Glomerular visceral epithelial cell (primary cell): ENCODE measurements around the gene VGF.

Source experiments
- DNase-seq: peaks from one replicate; pipeline ENCODE4 v3.0.0-alpha.2; 2016; ENCODE audit errors: extremely low spot score

Gene VGF

DNA sequence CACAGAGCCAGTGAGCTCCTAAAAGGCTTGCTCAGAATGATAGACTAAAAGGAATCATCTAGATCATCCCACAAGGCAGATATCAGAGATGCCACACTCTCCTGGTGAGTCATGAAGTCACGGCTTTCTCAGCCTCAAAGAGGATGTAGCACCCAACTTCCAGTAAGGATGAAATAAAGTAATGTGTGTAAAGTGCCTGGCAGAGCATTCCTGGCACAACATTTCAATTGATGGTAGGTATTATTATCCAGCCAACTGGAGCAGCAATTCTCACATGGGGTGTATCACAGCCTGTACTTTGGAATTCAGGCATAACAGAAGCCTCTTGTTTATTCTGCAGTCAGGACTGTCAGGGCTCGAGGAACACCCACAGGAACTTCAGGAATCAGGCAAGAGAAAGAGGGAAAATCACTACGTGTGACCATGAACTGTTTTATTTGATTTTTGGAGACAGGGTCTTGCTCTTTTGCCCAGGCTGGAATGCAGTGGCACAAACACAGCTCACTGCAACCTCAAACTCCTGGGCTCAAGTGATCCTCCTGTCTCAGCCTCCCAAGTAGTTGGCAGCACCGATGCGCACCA lies 20.0 kb upstream of the VGF start:
- DNase-seq: peak; percentile 54

DNA sequence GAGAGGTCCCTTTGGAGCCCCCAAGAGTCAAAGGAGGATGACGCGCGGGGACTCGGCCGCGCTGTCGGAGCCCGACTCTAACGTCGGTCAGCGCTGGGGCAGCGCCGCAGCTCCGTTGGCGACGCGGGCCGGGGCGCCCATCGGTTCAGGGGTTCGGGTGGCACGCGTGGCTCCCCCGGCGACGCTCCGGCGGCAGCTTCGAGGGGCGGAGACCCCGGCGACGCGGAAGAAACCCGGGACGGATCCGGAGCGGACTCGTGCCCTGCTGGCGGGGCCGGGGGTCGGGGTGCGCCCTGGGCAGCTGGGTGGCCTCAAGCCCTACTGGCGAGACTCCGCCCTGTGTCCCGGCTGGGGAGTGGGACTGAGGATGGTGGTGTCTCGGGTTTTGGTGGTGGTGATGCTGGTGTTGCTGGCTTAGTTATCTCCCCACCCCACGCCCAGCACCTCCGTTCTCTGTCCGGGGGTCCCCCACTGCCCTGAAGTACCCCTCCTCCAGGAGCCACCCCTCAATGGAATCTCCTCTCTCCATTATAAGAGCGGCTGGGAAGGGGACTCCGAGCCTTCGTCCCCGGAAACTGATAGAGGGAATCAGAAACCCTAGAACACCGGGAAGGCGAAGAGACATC lies 14.9 kb upstream of the VGF start, which contains the start of gene NAT16:
NAT16 (minus strand) TSS at position 164 of the 626 bp plus-strand sequence. CDS start 5,486 bp downstream, outside the sequence.
- no peak for DNase-seq

DNA sequence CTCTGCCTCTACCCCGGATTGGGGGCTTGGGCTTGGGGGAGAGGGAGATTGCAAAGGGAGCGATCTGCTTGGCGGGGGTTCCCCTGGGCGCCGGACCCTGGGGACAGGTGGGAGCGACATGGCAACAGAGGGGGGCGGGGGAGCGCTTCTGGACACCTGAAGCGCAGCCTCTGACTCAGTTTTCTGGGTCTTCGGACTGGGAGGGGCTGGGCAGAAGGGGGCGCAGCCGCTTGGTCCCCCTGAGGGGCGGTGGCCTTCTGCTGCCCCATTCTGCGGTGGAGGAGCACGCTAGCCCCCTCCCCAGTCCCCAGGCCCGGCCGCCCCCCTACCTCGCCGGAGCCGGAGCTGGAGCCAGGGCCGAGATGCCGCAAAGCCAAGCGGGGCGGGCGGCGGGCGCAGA lies 14.3 kb upstream of the VGF start:
- DNase-seq: no peak

DNA sequence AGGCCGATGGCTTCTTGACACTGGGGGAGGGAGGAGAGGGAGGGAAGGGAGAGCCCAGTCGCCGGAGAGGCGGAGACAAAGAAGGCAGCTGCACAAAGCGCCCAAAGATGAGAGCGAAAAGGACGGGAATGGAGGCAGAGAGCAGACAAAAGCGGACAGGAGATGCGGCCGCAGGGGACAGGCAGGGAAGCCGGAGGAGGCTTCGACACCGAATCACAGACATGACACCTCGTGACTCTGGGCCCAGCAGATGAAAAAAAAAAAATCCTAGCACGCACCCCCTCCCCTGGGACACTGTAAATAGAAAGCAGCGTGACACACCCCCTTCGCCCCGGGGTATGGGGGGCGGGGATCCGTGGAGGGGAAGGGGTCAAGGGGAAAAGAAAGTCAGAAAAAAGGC lies 13.7 kb upstream of the VGF start:
- DNase-seq: no peak

DNA sequence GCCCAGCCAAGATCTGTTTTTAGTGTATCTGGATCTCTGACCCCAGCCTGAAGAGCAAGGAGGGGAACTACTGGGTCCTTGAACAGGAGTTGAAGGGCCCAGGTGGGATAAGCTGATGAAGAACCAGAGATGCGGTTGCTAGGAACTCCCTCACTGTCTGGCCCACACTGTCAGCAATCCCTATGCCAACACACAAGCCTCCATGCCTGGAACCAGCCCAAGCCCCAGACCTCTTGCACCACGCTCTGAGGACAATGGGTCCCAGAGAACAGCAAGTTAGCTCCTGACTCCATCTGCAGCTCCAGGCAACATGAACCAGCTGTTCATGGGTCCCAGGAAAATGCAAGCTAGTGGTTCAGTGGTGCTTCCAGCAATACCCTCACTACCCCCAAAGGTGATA lies 12.3 kb upstream of the VGF start:
- no peak for DNase-seq

DNA sequence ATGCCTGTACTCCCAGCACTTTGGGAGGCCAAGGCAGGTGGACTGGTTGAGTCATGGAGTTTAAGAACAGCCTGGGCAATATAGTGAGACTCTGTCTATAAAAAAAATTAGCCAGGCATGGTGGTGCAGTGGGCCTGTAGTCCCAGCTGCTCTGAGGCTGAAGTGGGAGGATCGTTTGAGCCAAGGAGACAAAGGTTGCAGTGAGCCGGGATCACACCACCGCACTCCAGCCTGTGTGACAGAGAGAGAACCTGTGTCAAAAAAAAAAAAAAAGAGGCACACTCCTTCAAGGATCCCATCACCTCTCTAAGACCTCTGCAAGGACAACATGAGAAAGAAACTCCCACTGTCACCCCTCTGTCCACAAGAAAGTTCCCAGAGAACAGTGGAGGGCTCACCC lies 10.3 kb upstream of the VGF start:
- no peak for DNase-seq

DNA sequence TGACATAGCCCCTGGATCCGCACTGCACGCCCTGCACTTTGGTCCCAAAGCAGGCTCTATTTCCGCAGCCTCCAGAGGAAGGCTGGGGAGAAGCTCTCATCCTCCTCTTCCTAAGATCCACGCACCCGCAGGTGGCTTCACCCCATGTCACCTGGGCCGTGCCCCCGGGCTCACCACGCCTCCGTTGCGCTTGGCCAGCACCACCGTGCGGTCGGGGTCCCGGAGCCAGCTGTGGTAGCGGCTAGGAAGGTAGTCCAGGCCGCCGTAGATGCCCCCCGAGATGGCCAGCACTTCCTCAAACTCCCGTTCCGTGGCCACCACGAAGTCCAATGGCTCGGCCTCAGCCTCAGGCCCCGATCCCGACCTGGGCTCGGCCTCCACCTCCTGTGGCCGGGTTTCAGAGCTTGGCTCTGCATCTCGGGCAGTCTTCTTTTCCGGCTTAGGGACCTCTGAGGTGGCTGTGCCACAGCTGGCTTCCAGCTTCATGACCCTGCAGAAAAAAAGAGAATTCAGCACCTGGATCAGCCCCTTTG lies 9.0 kb upstream of the VGF start:
- DNase-seq: no peak

DNA sequence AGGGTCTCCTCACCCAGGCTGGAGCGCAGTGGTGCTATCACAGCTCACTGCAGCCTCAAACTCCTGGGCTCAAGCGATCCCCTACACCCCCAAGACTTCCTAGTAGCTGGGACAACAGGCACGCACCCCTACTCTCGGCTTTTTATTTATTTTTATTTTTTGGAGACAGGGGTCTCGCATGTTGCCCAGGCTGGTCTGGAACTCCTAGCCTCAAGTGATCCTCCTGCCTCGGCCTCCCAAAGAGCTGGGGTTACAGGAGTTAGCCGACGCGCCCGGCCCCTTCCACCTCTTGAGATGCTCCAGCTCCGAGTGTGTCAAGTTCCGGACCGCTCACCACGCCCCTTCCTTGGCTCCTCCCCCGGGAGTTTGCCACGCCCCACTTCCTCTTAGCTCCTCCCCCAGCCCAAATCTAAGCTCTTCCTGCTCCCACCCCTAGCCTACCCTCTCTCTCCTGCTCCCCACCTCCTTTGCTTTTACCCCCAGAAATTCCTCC lies 8.4 kb upstream of the VGF start:
- peak; percentile 56 for DNase-seq

DNA sequence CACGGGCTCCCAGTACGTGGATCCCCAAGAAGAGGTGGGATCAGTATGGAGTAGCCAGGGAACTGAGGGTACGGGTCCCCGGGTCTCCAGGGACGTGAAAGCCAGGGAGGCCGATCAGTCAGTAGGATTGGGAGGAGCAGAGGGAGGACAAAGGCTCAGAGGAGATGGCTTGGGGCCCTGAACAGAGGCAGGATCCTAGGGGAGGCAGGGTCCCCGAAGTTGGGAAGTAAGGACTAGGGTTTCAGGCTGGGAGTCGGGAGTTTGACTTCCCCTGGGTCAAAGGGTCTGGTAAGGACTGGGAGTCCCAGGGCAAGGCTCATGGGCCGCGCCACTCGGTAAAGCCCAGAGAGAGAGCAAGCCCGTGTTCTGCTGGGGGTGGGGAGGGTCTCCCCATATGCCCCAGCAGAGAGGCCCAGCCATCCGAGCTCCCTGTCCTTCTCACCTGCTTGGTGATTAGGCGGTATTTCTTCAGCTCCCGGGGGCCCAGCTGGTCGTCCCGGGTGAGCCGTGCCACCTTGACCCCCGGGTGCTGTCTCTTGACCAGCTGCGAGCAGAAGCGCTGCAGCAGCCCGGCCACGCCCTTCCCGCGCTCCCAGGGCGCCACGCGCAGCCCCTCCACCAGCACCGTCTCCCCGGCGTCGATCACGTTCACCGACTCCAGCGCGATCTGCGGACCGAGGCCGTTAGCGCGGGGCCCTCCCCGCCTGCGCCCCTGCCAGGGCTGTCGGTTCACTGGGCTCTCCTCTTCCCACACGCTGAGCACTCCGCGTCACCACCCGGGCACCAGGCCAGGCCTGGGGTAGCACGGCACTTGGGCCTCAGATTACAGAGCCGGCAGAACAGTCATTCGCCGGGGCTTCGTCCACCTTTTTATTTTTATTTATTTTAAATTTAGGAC lies 7.7 kb upstream of the VGF start:
- peak; percentile 81 for DNase-seq

DNA sequence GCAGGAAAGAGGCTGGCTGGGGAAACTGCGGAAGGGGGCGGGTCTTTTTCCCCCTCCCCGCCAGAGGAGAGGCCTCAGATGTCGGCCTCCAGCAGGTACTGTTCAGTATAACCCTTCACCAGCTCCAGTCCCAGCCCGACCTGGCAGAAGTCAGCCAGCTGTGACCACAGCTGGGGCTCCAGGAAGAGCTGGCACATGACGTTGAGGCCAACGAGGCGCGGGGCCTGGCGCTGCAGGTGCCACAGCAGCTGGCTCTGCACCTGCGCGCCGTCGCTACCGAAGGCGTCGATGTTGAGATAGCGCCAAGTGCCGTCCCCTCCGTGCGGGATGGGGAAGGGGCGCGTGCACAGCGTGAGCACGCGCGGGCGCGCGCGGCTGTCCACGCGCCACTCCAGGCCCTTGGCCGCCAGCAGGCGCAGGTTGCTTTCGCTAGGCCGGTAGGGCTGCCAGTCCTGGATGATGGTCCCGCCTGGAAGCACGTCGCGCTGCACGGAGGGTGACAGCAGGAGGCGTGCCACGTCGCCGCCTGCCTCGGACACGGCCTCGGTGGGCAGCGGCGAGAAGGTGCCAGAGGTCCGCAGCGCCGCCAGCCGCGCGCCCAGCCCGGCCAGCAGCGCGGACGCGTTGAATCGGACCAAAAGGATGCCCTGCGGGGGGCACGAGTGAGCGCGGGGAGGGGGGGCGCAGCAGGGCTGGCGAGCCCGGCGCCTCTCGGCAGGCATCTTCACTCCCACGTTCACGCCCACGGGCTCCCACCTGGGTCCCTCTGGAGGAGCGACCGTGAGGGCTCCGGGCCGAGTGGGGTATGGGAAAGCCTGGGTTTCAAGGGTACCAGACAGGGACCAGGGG lies 6.9 kb upstream of the VGF start:
- peak; percentile 44 for DNase-seq

DNA sequence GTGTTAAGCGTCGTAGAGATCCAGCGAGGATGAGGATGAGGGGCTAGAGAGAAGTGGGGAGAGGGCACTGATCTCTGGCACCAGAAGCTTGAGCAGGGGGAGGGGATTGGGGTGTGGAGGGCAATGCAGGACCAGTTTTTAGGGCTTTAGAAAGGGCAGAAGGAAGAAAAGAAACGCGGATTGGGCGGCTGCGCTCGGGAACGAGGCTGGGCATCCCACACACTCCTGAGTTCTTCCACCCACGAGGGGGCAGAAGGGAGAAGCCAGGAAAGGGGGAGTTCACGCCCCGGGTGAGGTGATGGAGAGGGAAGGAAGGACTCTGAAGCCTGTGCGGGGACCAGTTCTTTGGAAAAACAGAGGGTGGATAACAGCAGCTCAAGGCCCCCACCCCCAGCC lies 6.1 kb upstream of the VGF start:
- no peak for DNase-seq

DNA sequence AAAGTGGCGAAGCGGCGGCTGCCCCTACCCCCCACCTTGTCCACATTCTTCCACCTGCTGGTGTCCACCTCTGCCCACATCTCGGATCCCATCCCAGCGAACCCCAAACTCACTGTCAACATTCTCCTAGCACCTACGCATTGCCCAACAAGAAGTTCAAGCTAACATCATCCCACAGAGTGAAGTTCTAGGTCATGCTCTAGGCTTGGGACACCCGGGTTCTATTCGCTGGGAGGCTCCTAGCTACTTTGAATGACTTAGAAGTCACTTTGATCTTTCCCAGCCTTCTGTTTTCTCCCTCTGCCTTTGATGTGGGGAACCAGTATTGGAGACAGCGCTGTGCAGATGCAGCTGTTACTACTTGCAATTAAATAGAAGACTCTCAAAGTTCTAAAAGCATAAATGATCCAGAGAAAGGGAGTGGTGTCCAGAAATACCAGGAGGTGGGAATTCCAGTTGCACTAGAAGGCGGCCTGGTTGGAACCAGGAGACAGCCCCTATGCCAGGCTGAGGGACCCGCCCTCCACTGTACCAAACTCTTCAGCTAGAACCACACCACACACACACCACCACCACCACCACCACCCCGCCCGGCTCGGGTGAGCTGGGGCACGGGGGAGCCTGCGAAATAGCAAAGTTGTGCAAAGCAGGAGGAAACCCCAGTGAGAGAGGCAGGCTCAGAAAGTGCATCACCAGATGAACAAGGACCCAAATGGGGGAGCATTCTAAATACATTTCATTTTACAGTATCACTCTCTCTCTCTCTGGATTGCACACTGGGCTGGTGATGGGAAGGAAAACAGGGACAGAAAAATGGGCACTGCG lies 5.5 kb upstream of the VGF start:
- no peak for DNase-seq

DNA sequence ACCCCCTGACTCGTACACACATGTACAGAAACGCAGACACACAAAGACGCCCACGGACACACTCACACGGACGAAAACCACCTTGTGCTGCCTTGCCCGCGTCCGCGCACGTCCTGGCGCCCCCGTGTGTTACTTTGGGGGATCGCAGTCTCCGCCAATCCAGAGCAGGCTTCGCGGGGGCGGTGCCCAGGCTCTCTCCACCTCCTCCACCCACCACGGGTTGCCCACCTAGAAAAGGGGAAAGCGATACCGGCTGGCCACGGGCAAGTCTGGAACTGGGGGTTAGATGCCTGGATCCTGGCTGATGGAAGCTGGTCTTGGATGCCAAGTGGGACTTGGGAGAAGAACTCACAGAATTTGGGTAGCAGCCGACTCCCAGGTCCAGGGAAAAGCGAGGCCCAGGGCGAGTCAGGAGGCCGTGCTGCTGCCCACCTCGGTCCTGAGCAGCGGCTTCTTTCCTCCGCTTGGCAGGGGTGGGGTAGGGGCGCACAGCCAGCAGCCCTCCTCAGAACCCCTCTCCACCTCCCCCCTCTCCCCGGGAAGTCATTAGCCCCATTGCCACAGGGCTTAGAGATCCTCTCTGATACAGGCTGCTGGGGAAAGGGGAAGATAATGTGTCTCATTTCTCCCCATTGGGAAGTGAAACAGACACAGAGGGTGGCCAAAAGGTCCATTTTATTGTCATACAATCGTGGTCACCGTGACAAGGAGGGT lies 4.6 kb upstream of the VGF start:
- DNase-seq: peak; percentile 59

DNA sequence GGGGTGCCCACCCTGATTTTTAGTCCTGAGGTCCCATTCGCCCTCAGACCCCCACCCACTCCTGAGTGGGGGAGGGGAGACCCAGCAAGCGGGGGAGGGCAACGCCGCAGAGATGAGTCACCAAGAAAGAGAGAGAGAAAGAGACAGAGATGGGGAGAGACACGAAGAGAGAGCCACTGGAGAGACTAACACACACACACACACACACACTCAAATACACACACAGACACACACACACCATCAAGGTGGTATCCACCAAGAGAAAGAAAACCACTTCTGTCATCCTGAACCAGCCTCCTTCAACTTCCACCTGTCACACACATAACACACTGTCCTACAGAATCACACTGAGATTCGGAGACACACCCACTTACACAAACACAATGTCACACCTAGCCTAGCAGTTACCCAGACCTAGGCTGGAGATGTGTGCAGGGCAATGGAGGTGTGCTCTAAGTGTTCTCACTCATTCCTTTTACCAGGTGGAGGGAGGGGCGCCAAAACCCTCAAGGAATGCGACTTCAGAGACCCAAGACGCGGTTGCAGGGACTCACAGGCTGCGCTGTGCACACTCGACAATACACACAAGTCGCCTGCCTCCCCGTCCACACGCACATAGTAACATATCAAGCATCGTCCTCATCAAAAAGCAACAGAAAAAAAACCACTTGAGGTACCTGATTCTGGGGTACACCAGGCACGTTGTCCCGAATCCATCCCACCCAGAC lies 3.9 kb upstream of the VGF start:
- DNase-seq: no peak

DNA sequence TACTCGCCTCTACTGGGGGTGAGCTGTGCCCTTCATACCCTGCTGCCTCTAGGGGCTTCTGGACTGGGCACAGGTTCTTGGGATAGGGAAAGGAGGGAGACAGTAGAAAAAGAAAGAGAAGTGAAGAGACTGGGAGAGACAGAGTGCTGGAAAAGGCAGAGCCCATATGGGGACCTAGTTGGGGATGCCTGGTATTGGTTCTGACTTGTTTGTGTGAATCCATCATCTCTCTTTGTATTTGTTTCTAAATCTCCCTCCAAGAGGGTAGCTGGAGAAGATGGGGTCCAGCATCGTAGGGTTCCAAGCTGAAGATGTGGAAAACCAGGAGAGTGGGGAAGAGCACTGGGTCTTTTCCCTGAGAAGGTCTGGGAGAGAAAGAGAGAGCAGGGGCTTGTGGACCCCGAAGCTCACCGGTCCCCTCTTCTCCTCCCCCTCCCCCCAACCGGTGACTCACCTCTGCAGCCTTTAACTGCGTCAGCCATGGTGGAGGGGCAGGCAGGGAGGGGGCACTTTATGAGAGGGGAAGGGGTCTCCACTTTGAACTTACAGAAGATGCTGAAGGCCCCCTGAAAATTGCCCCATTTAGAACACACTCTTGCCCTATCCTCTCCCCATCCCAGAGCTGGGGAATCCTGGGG lies 3.2 kb upstream of the VGF start:
- no peak for DNase-seq

DNA sequence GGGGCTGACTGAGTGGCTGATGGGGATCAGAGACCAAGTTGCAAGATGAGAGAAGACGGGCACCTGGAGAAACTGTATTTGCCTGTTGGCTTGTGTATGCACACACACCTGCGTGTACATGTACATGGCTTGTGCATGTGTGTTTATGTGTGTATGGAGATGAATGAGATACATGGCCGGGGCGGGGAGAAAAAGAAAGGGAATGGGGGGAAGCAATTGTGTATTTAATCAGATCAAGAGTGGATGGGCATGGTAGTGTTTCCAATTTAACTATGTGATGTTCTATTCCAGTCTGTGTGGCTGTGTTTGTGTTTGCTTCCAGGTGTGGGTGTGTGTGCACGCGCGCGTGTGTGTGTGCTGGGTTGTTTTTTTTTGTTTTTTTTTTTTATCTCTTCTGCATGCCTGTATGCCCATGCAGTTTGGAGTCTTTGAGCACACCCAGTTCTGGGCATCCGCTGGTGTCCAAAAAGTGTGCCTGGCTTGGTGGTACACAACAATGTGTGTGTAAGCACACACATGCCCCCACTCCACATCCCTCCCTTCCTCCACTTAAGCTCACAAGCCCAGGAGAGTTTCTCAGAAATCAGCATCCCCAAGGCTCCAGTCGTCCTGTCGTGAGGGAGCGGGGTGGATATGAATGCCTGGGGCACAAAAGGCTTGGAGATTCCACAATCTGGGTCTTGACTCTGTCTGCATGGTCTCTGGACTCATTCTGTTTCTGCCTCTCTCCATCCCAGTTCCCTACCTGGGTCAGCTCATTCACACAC lies 2.5 kb upstream of the VGF start:
- no peak for DNase-seq

DNA sequence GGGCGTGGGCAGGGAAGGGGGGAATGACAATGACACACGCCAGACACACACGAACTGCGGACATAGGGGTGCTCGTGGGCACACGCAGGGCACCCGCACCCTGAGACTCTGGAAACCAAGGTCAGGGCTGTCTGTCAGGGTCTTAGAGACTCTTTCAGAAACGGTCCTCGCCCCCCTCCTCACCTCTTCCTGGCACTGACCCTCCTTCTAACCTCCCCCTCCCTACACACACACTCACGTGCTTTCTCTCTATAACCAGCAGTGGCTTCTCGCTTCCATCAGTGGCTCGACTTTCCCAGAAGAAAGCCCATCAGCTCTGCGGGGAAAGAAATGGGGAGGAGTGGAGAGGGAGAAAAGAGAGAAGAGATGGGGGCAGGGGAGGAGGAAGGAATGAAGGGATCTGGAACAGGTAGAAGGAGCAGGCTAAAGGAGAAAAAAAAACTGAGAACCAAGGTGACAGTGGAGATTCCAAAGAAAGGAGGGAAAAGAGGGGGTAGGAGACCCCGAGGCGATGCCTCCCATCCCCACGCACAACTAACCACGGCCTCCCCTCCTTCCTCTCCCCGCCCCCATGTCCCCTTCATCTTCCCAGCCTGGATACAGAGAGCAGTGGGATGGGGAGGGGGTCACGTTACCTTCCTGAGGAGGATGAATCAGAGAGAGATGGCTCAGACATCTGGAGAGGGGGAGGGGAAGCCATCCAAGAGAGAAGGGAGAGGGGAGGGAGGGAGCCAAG lies 1.7 kb upstream of the VGF start:
- DNase-seq: no peak

DNA sequence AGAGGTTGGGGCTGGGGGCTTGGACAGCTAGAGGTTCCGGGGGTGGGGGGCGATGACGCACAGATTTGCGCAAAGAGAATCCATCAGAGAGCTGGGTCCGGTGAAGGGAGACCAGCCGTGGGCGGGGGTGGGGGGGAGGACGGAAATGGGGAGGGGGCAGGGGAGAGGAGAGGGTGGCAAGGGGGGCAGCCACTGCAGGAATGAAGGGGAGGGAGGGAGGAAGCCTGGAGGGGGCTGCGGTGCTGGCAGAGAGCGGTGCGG lies 1.2 kb upstream of the VGF start:
- no peak for DNase-seq
